DLD1 (cell line): ENCODE measurements around the gene FCN2.

Source experiments
- in situ Hi-C: cut with HindIII; loops from 2 replicates; pipeline ENCODE4 v1.10.0; 2017; ENCODE audit warnings: low sequenced_read_pairs

FCN2 gene

GRCh38 chr9:134880484-134881312, at the start of gene FCN2:
FCN2 (plus strand) TSS chr9:134880810; CDS start chr9:134880822, 12 bp downstream.
- in situ Hi-C loops = no loop called here

GRCh38 chr9:134830926-134831720, 49.5 kb upstream of the FCN2 start:
- in situ Hi-C loops = no loop called here

GRCh38 chr9:134832471-134832870, 48.1 kb upstream of the FCN2 start:
- in situ Hi-C loops = no loop called here

- in situ Hi-C loops = no loop called here
Measured at GRCh38 chr9:134833294-134833880, 47.2 kb upstream of the FCN2 start.

DNA sequence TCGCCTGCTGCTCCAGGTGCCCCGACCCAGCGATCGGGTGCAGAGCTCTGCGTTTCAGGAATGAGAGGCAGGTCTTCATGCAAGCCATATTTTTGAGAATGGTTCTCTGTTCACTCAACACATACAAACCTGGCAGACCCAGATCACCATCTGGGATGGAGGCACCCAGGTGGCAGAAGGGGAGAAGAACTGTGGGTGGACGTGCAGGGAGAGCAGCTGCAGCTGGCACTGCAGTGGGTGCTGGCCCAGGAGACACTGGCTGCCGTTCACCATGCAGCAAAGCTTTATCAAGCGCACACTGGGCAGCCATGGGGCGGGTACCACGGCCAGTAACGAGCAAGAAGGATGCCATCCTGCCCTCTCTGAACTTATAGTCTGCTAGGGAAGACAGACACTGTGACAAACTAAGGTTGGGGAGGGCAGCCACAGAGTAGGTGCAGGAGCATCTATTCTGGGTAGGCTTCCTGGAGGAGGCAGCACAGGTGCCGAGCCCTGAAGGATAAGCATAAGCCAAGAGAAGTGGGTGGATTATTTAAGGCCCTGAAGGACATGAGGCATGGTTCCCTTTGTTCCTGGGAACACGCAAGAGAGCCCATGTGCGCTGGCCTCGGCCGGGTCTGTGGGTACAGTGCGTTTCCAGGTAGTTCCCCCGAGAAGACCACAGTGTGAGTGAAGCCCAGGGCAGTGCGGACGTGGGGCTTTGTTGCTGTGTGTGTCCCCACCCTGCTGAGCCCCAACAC, 46.2 kb upstream of the FCN2 start:
- in situ Hi-C loops = no loop called here

- in situ Hi-C loops = no loop called here
Measured at GRCh38 chr9:134834957-134835419, 45.6 kb upstream of the FCN2 start.

- in situ Hi-C loops = no loop called here
Measured at GRCh38 chr9:134835448-134835847, 45.2 kb upstream of the FCN2 start.

- in situ Hi-C loops = no loop called here
Measured at GRCh38 chr9:134835987-134836386, 44.6 kb upstream of the FCN2 start.

DNA sequence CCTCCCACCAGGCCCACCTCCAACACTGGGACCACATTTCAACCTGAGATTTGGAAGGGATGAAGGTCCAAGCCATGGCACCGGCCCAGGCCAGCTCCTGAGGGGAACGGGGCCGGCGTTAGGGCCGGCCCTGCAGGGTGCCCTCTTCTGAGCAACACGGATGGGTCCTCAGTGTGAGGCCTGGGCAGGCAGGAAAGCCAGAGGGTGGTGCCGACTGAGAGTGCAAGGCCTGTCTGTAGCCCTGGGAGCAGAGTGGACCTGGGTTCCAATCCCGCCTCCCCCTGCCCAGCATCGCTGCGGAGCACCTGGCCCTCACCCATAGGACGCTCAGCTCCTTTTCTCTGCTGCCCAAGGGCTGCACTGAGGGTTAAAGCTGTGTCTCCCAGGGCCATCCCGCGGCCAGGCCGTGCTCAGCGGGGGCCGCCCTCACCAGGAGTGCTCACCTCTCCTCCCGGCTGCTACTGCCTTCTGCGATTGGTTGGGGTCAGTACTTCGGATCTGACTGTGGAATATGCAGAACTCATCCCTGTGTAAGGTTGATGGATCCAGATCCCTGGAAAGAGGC, 44.1 kb upstream of the FCN2 start:
- in situ Hi-C loops = no loop called here

DNA sequence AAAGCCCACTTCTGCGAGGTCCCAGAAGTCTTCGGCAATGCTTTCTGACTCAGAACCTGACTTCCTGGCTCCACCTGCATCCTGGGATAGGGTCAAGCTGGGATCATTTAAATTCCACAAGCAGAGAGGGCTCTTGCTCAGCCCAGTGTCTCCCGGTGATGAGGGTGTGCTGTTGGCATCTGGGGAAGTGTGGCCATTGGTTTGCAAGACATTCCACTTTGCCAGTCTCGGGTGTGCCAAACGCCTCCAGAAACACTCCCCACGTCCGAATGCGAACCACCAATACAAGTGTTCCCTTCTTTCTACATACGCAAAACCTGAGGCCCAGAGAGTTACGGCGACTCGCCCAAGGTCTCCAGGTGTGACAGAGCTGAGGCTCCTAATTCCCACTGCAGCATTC, 43.1 kb upstream of the FCN2 start:
- in situ Hi-C loops = no loop called here

DNA sequence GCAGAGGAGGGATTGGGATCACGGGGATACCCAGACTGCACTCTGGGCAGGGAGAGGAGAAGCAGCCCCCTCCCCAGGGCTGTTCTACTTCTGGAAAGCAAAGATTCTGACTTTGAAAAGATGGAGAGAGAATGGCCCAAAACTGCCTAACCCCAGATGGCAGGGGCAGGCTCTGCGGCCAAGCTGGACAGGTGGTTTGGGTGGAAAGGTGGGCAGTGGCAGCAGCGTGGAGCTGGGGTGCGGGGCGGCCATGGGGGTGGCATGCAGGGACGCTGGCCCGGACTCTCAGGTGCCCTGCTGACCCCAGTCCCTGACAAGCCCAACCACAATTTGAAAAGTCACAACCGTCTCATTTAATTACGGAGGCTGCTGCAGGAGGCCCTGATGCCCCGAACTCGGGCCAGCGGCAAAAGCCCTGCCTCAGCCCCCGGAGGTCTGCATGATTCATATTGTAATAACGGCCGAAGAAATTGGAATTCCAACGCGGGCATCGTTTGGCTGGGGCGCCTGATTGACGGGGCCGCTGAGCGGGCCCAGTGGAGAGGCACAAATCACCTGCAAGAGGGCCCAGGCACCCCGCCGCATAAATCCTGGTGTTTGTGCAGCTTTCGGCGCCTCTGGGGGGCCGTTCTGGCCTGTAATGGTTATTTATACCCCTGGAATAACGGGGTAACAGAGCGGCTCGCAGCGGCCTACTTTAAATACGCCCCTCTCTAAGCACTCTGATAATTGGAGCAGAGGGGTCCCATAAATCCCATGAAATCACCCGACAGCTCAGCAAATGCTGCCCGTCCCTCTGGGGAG, 41.8 kb upstream of the FCN2 start:
- in situ Hi-C loops = no loop called here

GRCh38 chr9:134839455-134840125, 41.0 kb upstream of the FCN2 start:
- in situ Hi-C loops = no loop called here

DNA sequence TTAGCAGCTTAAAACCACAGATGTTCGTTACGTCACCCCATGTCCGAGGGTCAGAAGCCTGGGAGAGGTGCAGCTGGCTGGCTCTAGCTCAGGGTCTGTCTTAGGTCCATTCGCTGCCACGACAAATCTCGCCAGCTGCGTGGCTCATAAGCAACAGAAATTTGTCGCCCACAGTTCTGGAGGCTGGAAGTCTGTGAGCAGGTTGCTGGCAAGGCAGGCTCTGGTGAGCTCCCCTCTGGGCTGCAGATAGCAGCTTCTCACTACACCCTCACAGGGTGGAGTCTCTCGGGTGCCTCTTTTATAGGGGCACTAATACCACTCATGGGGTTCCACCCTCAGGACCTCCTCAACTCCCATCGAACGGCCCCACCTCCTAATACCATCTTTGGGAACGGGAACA, 40.1 kb upstream of the FCN2 start:
- in situ Hi-C loops = no loop called here

- in situ Hi-C loops = no loop called here
Measured at GRCh38 chr9:134841180-134841904, 39.3 kb upstream of the FCN2 start.

GRCh38 chr9:134842321-134842720, 38.3 kb upstream of the FCN2 start:
- in situ Hi-C loops = no loop called here

GRCh38 chr9:134843740-134844139, 36.9 kb upstream of the FCN2 start:
- in situ Hi-C loops = no loop called here

GRCh38 chr9:134844821-134845220, 35.8 kb upstream of the FCN2 start:
- in situ Hi-C loops = no loop called here

DNA sequence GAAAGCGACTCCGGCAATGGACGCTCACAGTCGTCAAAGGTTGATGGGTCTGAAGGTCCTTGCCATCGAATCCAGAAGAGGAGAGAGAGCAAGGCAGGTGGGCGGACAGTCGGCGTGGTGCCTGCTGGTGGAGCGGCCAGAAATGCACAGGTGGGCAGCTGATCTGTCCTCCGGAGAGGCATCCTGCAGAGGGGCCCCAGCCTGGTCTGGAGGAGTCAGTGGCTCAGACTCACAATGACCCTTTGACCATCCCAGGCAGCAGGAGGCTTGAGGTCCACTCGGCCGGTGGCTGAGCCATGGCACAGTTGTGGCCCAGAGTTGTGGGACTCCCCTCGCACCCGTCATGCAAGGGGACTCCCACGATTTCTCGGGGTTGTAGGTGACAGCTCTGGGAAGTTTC, 34.4 kb upstream of the FCN2 start:
- in situ Hi-C loops = no loop called here

- in situ Hi-C loops = no loop called here
Measured at GRCh38 chr9:134846699-134847098, 33.9 kb upstream of the FCN2 start.
